Measurements from ENCODE around the gene MECP2.

- TF ChIP-seq CTCF (optimal IDR thresholded peaks at IDR 0.05 in 1 of 3, IDR thresholded peaks at IDR 0.05 in 1 of 3, conservative IDR thresholded peaks at IDR 0.05 in 1 of 3; ENCODE audit: extremely low read depth in 1 of 3, insufficient read depth in 2 of 3, low read length in 3 of 3), result no peak
- no peak for TF ChIP-seq EZH2 (IDR thresholded peaks at IDR 0.05; ENCODE audit: low read length)
These were observed 70.5 kb downstream of the MECP2 start for GRCh38 chrX:154027022-154027402.

All from keratinocyte (primary cell).